ENCODE measurements around the gene TSPAN18. TPM values are rescaled to one million over a fixed set of nuclear protein-coding genes. Genes with fewer than 3 reads are reported as not detected.

TSPAN18 gene
- total RNA-seq, 3 donors from 2014 or later = 1.0 to 2.0 (median 1.8) TPM

DNA sequence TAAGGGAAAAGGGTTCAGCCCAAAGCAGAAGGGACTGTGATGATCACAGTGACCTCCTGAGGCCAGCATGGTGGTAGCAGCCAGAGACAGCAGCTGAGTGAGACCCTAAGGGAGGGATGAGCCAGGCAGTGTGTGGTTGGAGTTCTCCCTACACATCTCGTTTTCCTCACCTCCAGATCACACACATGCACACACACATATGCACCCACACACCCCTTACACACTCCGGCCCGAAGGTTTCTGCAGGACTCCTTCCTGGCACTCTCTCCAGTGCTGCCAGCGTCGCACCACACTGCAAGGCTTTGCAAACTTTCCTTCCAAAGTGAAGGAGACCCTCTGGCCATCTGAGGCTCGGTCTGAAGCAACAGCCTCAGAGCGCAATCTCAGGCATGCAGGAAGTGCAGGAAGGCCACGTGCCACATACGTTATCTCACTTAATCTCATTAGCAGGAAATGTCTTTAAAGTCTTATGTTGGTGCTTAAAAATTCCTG, 250.8 kb downstream of the TSPAN18 start:
- H3K27me3 ChIP-seq = no peaks in the 10 kb centered on the region
- no peak for DNase-seq (ENCODE audit: low spot score in 2 of 2)
- intact Hi-C loops (cut with DNase I; ENCODE audit: low total_unique reads) = no loop called here
- H3K36me3 ChIP-seq = no peaks in the 10 kb centered on the region
- TF ChIP-seq, protein P1, sequence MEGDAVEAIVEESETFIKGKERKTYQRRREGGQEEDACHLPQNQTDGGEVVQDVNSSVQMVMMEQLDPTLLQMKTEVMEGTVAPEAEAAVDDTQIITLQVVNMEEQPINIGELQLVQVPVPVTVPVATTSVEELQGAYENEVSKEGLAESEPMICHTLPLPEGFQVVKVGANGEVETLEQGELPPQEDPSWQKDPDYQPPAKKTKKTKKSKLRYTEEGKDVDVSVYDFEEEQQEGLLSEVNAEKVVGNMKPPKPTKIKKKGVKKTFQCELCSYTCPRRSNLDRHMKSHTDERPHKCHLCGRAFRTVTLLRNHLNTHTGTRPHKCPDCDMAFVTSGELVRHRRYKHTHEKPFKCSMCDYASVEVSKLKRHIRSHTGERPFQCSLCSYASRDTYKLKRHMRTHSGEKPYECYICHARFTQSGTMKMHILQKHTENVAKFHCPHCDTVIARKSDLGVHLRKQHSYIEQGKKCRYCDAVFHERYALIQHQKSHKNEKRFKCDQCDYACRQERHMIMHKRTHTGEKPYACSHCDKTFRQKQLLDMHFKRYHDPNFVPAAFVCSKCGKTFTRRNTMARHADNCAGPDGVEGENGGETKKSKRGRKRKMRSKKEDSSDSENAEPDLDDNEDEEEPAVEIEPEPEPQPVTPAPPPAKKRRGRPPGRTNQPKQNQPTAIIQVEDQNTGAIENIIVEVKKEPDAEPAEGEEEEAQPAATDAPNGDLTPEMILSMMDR (IDR thresholded peaks at IDR 0.05) = peak in 1 of 3 donors; percentile 27
- TF ChIP-seq POLR2A (IDR thresholded peaks at IDR 0.05) = no peak
- peaks cover 0 to 6% of the 10 kb centered on the region in 2 donors for H3K4me1 ChIP-seq
- peak overlapping the region; percentile 91 for H3K27ac ChIP-seq
- no peaks in the 10 kb centered on the region for H3K9me3 ChIP-seq
- H3K4me3 ChIP-seq = no peak overlapping the region

DNA sequence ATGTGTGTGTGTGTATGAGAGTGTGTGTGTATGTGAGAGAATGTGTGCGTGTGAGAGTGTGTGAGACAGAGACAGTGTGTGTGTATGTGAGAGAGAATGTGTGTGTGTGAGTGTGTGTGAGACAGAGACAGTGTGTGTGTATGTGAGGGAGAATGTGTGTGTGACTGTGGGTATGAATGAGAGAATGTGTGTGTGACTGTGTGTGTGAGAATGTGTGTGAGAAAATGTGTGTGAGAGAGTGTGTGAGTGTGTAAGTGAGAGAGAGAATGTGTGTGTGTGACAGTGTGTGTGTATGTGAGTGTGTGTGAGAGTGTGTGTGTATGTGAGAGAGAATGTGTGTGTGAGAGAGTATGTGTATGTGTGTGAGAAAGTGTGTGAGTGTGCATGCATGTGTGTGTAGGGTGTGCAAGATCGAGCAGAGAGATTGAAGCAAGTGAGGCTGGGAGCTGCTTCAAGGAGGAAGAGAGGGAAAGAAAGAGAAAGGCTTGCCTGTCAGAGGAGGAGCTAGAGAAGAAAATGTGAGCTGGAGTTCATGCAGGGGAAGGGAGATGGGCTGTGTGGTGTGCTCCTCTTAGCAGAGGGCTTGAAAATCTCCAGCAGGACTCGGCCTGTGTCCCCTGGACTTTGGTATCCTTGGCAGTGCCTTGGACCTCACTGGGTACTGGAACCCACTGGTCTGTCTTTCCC, 251.7 kb downstream of the TSPAN18 start:
- H3K27me3 ChIP-seq = no peaks in the 10 kb centered on the region
- H3K9me3 ChIP-seq = no peaks in the 10 kb centered on the region
- no peaks in the 10 kb centered on the region for H3K36me3 ChIP-seq
- no peak overlapping the region for H3K4me3 ChIP-seq
- no peak for DNase-seq (ENCODE audit: low spot score in 2 of 2)
- intact Hi-C loops (cut with DNase I; ENCODE audit: low total_unique reads) = no loop called here
- peak overlapping the region; percentile 91 for H3K27ac ChIP-seq
- H3K4me1 ChIP-seq = peaks cover 0 to 6% of the 10 kb centered on the region in 2 donors
- TF ChIP-seq POLR2A (IDR thresholded peaks at IDR 0.05) (no peak), POLR2AphosphoS5 (IDR thresholded peaks at IDR 0.05) (no peak)
- TF ChIP-seq, protein P1 (IDR thresholded peaks at IDR 0.05) = no peak

DNA sequence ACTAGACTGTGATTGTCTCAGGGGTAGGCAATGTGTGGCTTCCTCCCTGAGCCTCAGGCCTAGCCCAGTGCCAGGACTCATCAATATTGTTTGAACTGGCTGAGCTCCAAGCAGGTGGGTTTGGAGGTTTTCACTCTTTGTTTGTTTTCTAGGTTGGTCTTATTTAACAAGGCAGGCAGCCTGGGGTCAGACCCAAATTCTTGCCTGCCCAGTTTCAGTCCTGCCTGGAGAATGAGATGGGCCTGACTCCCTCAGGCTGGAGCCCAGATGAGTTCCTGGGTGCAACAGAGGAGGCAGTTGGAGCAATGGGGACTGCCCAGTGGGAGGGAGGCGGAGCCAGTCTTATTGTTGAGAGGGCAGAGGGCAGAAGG, 252.2 kb downstream of the TSPAN18 start:
- Histone ChIP-seq H3K27me3 (no peaks in the 10 kb centered on the region), H3K36me3 (no peaks in the 10 kb centered on the region), H3K4me1 (peaks cover 0 to 6% of the 10 kb centered on the region in 2 donors), H3K9me3 (no peaks in the 10 kb centered on the region), H3K27ac (peak overlapping the region; percentile 91), H3K4me3 (no peak overlapping the region)
- intact Hi-C loops (cut with DNase I; ENCODE audit: low total_unique reads) = no loop called here
- TF ChIP-seq POLR2A (IDR thresholded peaks at IDR 0.05) (no peak), POLR2AphosphoS5 (IDR thresholded peaks at IDR 0.05) (peak in 1 of 3 donors; percentile 34)
- TF ChIP-seq, protein P1 (IDR thresholded peaks at IDR 0.05) = no peak
- peak; percentile 77 to 84 for DNase-seq (ENCODE audit: low spot score in 2 of 2)

DNA sequence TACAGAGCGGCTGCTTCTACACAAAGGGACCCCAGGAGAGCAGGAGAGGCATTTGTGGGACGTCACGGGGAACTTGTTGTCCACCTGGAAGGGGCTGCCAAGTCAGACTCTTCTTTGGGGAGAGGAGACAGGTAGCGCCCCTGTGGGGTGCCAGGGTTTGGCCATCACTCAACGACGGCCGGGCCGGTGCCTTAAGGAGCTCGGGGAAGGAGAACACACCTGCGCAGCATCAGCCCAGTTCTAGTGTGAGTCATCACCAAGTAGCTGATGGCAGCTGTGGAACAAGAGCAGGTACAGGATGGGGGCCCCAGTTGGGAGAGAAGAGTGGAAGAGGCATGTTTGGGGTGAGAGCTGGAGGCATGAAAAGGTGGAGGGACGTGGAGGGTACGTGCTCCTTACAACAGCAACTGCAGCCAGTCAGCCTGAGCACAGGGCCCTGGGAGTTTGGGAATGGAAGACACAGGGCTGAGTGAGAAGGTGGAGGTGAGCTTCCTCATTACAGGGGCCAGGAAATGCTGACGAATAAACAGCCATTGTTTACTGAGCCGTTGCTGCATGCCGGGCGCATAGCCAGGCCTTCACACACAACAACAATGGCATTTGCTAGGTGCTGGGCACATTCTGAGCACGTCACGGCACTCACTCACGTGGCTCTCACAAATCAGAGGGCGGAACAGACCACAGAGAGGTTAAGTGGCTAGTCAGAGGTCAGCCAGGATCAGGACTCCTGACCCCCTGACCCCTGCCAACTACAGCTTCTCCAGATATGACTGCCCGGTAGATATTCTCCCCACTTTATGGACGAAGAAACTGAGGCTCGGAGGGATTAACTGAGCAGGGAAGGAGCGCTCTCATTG, 253.0 kb downstream of the TSPAN18 start:
- peak overlapping the region; percentile 91 for H3K27ac ChIP-seq
- peak in 2 of 3 donors; percentile 17 to 60 for TF ChIP-seq POLR2AphosphoS5 (IDR thresholded peaks at IDR 0.05)
- TF ChIP-seq, protein P1 (IDR thresholded peaks at IDR 0.05) = no peak
- peak; percentile 87 to 91 for DNase-seq (ENCODE audit: low spot score in 2 of 2)
- no peaks in the 10 kb centered on the region for H3K36me3 ChIP-seq
- peak overlapping the region in 1 of 3 donors; percentile 20 for H3K4me3 ChIP-seq
- intact Hi-C loops (cut with DNase I; ENCODE audit: low total_unique reads) = no loop called here
- H3K27me3 ChIP-seq = no peaks in the 10 kb centered on the region
- H3K9me3 ChIP-seq = no peaks in the 10 kb centered on the region
- H3K4me1 ChIP-seq = peaks cover 0 to 6% of the 10 kb centered on the region in 2 donors

Measured in breast epithelium (tissue), 4 donors.